ENCODE data around the gene MAP3K20. TPM values are rescaled to one million over a fixed set of nuclear protein-coding genes. Genes with fewer than 3 reads are reported as not detected.

MAP3K20 gene
- total RNA-seq, 1 experiment from 2014 or later, result 15.2 TPM

GRCh38 chr2:173119944-173120343 lies 44.3 kb downstream of the MAP3K20 start (continued):
- TF ChIP-seq E2F1 (CRISPR knock-in tag; IDR thresholded peaks at IDR 0.05), result no peak
- no peak for TF ChIP-seq NFATC4 (CRISPR knock-in tag; IDR thresholded peaks at IDR 0.05)
- TF ChIP-seq ZBTB21 (CRISPR knock-in tag; IDR thresholded peaks at IDR 0.05; ENCODE audit: borderline replicate concordance), result no peak
- no peak for TF ChIP-seq JAZF1 (CRISPR knock-in tag; IDR thresholded peaks at IDR 0.05)
- TF ChIP-seq NFYB (CRISPR knock-in tag; conservative IDR thresholded peaks at IDR 0.05; ENCODE audit: low read depth), result no peak

GRCh38 chr2:173122936-173123335 lies 47.3 kb downstream of the MAP3K20 start:
- TF ChIP-seq, protein P1, sequence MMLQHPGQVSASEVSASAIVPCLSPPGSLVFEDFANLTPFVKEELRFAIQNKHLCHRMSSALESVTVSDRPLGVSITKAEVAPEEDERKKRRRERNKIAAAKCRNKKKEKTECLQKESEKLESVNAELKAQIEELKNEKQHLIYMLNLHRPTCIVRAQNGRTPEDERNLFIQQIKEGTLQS (CRISPR knock-in tag; conservative IDR thresholded peaks at IDR 0.05), result no peak
- TF ChIP-seq IRF2 (CRISPR knock-in tag; IDR thresholded peaks at IDR 0.05; ENCODE audit: borderline replicate concordance, low read depth) (no peak), FOXK1 (CRISPR knock-in tag; IDR thresholded peaks at IDR 0.05) (no peak), USF1 (CRISPR knock-in tag; IDR thresholded peaks at IDR 0.05) (no peak), HMGA2 (CRISPR knock-in tag; IDR thresholded peaks at IDR 0.05) (no peak), SOX15 (CRISPR knock-in tag; IDR thresholded peaks at IDR 0.05) (no peak), ERG (CRISPR knock-in tag; IDR thresholded peaks at IDR 0.05) (no peak)
- TF ChIP-seq, protein P2, sequence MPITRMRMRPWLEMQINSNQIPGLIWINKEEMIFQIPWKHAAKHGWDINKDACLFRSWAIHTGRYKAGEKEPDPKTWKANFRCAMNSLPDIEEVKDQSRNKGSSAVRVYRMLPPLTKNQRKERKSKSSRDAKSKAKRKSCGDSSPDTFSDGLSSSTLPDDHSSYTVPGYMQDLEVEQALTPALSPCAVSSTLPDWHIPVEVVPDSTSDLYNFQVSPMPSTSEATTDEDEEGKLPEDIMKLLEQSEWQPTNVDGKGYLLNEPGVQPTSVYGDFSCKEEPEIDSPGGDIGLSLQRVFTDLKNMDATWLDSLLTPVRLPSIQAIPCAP (CRISPR knock-in tag; IDR thresholded peaks at IDR 0.05), result no peak
- TF ChIP-seq, protein P3, sequence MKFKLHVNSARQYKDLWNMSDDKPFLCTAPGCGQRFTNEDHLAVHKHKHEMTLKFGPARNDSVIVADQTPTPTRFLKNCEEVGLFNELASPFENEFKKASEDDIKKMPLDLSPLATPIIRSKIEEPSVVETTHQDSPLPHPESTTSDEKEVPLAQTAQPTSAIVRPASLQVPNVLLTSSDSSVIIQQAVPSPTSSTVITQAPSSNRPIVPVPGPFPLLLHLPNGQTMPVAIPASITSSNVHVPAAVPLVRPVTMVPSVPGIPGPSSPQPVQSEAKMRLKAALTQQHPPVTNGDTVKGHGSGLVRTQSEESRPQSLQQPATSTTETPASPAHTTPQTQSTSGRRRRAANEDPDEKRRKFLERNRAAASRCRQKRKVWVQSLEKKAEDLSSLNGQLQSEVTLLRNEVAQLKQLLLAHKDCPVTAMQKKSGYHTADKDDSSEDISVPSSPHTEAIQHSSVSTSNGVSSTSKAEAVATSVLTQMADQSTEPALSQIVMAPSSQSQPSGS (CRISPR knock-in tag; IDR thresholded peaks at IDR 0.05; ENCODE audit: borderline replicate concordance, low read depth), result no peak
- Mint-ChIP-seq H3K4me3 (no peak overlapping the region), H3K27ac (no peak overlapping the region), H3K9me3 (no peaks in the 10 kb centered on the region), H3K4me1 (peaks cover 11% of the 10 kb centered on the region), H3K36me3 (no peaks in the 10 kb centered on the region), H3K27me3 (ENCODE audit: low read depth) (no peaks in the 10 kb centered on the region)
- ATAC-seq (no peak), DNase-seq (ENCODE audit: low spot score) (no peak)
- POLR2A ChIA-PET, result no interaction called here
- CTCF ChIA-PET, result interaction anchor here (1.4 kb wide), 1 partner anchor 32 kb away, joined by 5 read pairs; no protein-coding TSS in a partner anchor

DNA sequence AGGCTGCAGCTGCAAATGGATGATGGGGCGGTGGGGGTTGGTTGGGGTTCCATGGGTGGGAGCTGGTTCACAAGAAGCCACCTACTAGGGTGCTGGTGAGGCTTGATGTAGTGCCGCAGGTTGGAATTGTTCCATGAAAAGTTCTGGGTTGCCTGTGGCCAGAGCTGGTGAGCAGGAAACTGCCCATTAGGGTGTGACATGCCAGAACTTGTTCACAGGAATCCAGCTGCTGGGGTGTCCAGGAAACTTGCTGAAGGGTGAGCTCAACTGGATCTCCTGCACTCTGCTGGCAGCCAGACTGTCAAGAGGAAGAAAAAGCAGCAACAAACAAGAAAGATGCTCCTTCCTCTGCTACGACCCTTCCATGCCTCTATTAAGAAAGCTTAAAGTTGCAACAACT lies 48.8 kb downstream of the MAP3K20 start:
- H3K4me3 Mint-ChIP-seq, result no peak overlapping the region
- POLR2A ChIA-PET, result no interaction called here
- CTCF ChIA-PET, result interaction anchor here (1.3 kb wide), 1 partner anchor 33 kb away, joined by 3 read pairs; no protein-coding TSS in a partner anchor
- H3K9me3 Mint-ChIP-seq, result no peaks in the 10 kb centered on the region
- DNase-seq (ENCODE audit: low spot score), result no peak
- peaks cover 11% of the 10 kb centered on the region for H3K4me1 Mint-ChIP-seq
- ATAC-seq, result no peak
- no peaks in the 10 kb centered on the region for H3K36me3 Mint-ChIP-seq
- no peaks in the 10 kb centered on the region for H3K27me3 Mint-ChIP-seq (ENCODE audit: low read depth)
- no peak overlapping the region for H3K27ac Mint-ChIP-seq
- TF ChIP-seq MXD4 (CRISPR knock-in tag; IDR thresholded peaks at IDR 0.05; ENCODE audit: borderline replicate concordance) (no peak), JUN (CRISPR knock-in tag; IDR thresholded peaks at IDR 0.05) (no peak), TEAD4 (CRISPR knock-in tag; IDR thresholded peaks at IDR 0.05) (no peak), ZNF263 (CRISPR knock-in tag; IDR thresholded peaks at IDR 0.05; ENCODE audit: low read depth) (no peak), SMAD3 (CRISPR knock-in tag; IDR thresholded peaks at IDR 0.05; ENCODE audit: borderline replicate concordance) (no peak), ESRRA (CRISPR knock-in tag; IDR thresholded peaks at IDR 0.05; ENCODE audit: borderline replicate concordance) (no peak), FOXK1 (CRISPR knock-in tag; IDR thresholded peaks at IDR 0.05) (no peak), NR3C1 (CRISPR knock-in tag; conservative IDR thresholded peaks at IDR 0.05; ENCODE audit: low read depth) (no peak)
- TF ChIP-seq, protein P4, sequence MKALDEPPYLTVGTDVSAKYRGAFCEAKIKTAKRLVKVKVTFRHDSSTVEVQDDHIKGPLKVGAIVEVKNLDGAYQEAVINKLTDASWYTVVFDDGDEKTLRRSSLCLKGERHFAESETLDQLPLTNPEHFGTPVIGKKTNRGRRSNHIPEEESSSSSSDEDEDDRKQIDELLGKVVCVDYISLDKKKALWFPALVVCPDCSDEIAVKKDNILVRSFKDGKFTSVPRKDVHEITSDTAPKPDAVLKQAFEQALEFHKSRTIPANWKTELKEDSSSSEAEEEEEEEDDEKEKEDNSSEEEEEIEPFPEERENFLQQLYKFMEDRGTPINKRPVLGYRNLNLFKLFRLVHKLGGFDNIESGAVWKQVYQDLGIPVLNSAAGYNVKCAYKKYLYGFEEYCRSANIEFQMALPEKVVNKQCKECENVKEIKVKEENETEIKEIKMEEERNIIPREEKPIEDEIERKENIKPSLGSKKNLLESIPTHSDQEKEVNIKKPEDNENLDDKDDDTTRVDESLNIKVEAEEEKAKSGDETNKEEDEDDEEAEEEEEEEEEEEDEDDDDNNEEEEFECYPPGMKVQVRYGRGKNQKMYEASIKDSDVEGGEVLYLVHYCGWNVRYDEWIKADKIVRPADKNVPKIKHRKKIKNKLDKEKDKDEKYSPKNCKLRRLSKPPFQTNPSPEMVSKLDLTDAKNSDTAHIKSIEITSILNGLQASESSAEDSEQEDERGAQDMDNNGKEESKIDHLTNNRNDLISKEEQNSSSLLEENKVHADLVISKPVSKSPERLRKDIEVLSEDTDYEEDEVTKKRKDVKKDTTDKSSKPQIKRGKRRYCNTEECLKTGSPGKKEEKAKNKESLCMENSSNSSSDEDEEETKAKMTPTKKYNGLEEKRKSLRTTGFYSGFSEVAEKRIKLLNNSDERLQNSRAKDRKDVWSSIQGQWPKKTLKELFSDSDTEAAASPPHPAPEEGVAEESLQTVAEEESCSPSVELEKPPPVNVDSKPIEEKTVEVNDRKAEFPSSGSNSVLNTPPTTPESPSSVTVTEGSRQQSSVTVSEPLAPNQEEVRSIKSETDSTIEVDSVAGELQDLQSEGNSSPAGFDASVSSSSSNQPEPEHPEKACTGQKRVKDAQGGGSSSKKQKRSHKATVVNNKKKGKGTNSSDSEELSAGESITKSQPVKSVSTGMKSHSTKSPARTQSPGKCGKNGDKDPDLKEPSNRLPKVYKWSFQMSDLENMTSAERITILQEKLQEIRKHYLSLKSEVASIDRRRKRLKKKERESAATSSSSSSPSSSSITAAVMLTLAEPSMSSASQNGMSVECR (CRISPR knock-in tag; IDR thresholded peaks at IDR 0.05; ENCODE audit: borderline replicate concordance), result no peak
- TF ChIP-seq, protein P2 (CRISPR knock-in tag; IDR thresholded peaks at IDR 0.05), result no peak

All from WTC11 (cell line).